Activated T-cell treated with anti-CD3 and anti-CD28 coated beads for 1 hour (primary cell): ENCODE data around the gene TIMM8B.
A peak's percentile ranks its signal among the peaks of the same experiment; 100 is the strongest.
"Not testable (repeated sequence)": the region's sequence is repeated elsewhere in the genome, so short reads cannot be mapped to it uniquely, and the experiment has no call there.

Experiments used
- DNase-seq: peaks from one replicate; pipeline ENCODE4 v3.0.0-alpha.2; 2020; ENCODE audit warnings: low read depth

TIMM8B gene

DNA sequence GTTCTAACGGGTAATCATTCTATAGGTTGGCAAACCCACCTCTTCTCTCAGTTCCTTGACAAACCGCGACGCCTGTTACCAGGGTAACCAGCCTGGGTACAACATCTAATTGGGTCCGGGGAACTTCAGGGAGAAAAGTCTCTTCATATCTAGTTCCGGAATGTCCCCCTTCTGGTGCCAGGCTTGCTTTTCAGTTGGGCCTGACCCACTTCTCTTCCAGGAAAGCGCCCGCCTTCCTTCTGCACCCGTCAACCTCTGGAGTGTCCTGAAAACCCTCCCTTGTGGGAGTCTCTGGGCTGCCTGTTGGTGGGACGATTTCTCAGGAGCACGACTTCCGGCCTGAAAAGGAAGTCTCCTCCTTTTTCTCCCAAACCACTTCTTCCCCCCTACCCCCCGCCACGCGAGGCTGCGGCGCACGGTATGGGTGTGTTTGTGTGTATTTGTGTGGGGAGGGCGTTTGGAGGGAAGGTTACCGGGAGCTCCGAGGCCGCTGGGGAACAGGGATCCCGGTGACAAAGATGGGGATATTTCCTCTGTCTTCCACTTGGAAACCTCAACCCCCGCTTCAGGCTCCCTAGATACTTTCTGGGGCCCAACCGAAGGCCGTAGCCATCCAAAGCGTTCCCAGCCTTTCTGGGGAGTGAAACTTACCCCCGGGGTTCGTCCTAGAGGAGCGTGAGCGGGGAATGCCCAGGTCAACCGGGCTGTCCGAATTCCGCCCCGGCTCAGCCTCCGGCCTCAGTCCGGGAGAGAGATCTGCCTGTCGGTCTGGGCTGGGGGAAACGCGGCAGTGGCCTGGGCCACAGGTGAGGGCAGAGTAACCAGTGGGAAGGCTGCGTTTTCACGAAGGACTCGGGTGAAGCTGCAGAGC is 12.4 kb downstream of the TIMM8B start, which contains the start of the genes NKAPD1 and PIH1D2:
TSS of gene NKAPD1 (plus strand) at position 359 of the 871 bp plus-strand sequence. CDS start 1,276 bp downstream, outside the sequence.
TSS of gene PIH1D2 (minus strand) at position 77 of the 871 bp plus-strand sequence. CDS start 843 bp downstream, outside the sequence.
- DNase-seq = peak; percentile 67

- DNase-seq = no peak
Measured at GRCh38 chr11:112062923-112063322, 23.6 kb downstream of the TIMM8B start.

DNA sequence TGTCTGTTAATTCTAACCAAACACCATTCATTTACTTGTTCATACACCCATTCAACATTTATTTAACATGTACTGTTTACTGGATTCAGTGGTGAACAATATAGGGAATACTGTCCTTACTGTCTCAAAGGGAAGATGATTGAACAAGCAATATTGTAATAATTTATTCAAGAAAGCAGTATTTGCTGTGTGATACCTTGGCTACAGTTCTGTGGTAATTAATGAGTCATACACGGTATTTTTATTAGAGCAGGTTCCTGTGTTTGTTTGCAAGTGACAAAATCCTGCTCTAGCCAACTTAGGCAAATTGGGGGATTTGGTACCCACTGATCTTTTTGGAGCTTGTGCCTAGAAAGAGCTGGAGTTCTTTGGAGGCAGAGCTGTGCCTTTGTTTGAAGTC is 28.5 kb downstream of the TIMM8B start:
- no peak for DNase-seq

GRCh38 chr11:112057170-112057569 is 29.4 kb downstream of the TIMM8B start:
- no peak for DNase-seq

DNA sequence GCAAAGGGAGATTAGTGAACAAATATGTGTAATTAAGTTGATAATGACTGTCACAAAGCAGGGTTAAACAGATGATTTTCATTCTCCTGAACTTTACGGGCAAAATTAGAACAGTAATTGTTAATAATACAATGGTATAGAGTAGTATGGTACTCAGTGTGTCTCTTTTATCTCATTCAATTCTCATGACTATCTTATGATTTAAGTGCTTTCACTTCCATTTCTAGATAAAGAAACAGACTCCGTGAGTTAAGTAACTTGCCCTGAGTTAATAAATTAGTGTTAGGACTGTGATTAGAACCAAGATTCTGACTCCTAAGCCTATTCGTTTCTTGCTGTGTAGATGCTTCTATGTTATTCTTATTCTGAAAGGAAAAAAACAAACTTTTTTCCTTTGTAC is 34.8 kb downstream of the TIMM8B start:
- no peak for DNase-seq

- no peak for DNase-seq
Measured at GRCh38 chr11:112050721-112051120, 35.8 kb downstream of the TIMM8B start.

DNA sequence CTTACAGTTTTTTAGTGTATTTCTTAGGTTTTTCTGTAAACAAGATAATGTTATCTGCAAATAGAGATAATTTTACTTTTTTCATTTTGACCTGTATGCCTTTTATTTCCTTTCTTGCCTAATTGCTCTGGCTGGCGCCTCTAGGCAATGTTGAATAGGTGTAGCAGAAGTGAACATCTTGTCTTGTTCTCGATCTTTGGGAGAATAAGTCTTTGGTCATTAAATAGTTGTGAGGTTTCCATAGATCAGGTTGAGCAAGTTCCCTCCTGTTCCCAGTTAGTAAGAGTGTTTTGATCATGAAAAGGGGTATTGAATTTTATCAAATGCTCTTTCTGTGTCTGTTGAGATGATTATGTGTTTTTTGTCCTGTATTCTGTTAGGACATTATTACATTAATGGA is 36.8 kb downstream of the TIMM8B start:
- no peak for DNase-seq

DNA sequence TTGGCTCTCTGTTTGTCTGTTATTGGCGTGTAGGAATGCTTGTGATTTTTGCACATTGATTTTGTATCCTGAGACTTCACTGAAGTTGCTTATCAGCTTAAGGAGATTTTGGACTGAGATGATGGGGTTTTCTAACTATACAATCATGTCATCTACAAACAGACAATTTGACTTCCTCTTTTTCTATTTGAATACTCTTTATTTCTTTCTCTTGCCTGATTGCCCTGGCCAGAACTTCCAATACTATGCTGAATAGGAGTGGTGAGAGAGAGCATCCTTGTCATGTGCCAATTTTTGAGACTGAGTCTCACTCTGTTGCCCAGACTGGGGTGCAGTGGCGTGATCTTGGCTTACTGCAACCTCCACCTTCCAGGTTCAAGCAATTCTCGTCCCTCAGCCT is 38.3 kb downstream of the TIMM8B start:
- DNase-seq = not testable (repeated sequence)

GRCh38 chr11:112046647-112047046 is 39.9 kb downstream of the TIMM8B start:
- DNase-seq = not testable (repeated sequence)

- DNase-seq = no peak
Measured at GRCh38 chr11:112044961-112045360, 41.6 kb downstream of the TIMM8B start.

- DNase-seq = no peak
Measured at GRCh38 chr11:112042961-112043304, 43.6 kb downstream of the TIMM8B start.

DNA sequence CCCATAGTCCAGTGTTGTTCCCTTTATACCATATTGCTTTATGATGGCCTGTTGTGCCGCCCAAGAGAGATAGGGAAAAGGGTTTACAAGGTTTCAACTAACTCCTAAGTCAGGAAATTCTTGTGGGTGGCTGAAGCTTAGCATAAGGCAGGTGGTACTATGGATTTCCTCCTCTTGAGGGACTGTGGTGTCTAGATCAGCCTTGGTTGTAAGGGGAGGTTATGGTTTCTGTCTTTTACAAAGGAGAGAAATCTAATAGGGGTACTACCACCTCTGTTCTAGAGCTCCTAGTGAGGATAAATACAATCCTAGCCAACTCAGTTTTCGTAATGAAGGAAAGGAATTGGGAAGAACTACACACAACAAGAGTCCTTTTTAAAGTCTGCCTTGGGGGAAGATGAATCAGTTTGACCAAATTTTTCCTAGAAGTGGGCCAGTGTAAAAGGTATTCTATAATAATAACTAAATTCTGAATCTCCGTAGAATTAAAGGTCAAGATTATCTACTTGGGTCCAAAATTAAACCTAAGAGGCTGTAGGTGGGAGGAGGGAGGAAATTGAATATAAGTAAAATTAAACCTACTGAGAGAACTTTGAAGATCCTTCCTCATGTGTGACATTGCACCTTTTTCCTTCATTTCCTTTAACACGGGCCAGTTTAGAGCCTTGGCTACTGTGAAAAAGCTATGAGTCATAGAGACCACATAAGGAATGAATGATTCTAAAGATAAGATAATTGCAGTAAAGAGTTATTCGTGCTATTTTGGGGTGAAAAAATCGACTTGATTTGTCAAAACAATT is 44.2 kb downstream of the TIMM8B start:
- DNase-seq = no peak

GRCh38 chr11:112037527-112037926 is 49.0 kb downstream of the TIMM8B start:
- no peak for DNase-seq
